SJCRH30 (cell line): ENCODE data around the gene ST6GAL1. TPM values are rescaled to one million over a fixed set of nuclear protein-coding genes. Genes with fewer than 3 reads are reported as not detected.
"Not testable (repeated sequence)": the region's sequence is repeated elsewhere in the genome, so short reads cannot be mapped to it uniquely, and the experiment has no call there.

Experiments used
- DNase-seq, 2 experiments: peaks; one replicate each; pipeline ENCODE4 v3.0.0-alpha.2; 2015 to 2020
- H3K27ac ChIP-seq: fragments of 250-450 bp; sonication (Bioruptor Pico); 2 replicates; pipeline ENCODE4 v1.5.1; 2020; ENCODE audit warnings: mild to moderate bottlenecking, moderate library complexity
- H3K27me3 ChIP-seq: fragments of 250-450 bp; sonication (Bioruptor Pico); 2 replicates; pipeline ENCODE4 v1.5.1; 2020; ENCODE audit warnings: mild to moderate bottlenecking, moderate library complexity
- H3K36me3 ChIP-seq: fragments of 250-450 bp; sonication (Bioruptor Pico); 2 replicates; pipeline ENCODE4 v1.5.1; 2020; ENCODE audit warnings: mild to moderate bottlenecking, moderate library complexity
- H3K4me1 ChIP-seq: fragments of 250-450 bp; sonication (Bioruptor Pico); 2 replicates; pipeline ENCODE4 v1.5.1; 2020; ENCODE audit warnings: mild to moderate bottlenecking, moderate library complexity
- H3K4me3 ChIP-seq: fragments of 250-450 bp; sonication (Bioruptor Pico); 2 replicates; pipeline ENCODE4 v1.5.1; 2020; ENCODE audit warnings: mild to moderate bottlenecking, moderate library complexity
- H3K9me3 ChIP-seq: fragments of 250-450 bp; sonication (Bioruptor Pico); replicated peaks from 2 replicates; pipeline ENCODE4 v1.5.1; 2020; ENCODE audit warnings: mild to moderate bottlenecking, moderate library complexity
- total RNA-seq: library from RNA; depleted of rRNA; stranded (reverse); fragments of >200 nt; shearing (Covaris generic); gene quantifications from 2 replicates; pipeline ENCODE4 v1.2.3, GENCODE V29; 2014

Gene ST6GAL1
- total RNA-seq, 1 experiment from 2014 or later: 2.3 TPM

DNA sequence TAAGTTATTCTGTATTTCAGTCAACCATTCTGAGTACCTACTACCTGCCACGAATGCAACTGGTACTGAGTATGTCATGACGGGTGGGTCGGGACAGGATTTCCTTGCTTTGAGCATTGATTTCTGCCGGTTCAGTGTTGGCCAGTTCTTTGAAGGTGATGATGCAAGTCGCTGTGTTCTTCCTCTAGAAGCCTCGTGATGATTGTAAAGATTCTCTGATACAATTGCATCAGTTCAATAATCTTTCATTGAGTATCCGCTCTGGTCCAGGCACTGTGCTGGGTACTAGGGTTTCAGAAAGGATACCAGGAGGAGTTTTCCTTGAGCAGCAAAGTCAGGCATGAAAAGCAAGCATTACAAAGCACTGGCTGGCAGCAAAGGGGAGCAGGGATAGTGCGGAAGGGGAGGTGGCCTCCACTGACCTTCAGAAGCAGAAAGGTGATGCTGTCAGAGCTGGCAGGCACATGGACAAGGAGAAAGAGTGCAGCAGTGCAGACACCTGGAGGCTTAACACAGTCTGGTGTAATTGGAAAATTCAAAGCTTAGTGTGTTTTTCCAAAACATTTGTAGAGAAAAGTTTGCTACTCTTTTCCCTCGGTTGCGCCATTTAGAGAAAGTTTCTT, 108.9 kb downstream of the ST6GAL1 start:
- Histone ChIP-seq H3K9me3 (no peaks in the 10 kb centered on the region), H3K27me3 (no peaks in the 10 kb centered on the region)
- DNase-seq: no peak

DNA sequence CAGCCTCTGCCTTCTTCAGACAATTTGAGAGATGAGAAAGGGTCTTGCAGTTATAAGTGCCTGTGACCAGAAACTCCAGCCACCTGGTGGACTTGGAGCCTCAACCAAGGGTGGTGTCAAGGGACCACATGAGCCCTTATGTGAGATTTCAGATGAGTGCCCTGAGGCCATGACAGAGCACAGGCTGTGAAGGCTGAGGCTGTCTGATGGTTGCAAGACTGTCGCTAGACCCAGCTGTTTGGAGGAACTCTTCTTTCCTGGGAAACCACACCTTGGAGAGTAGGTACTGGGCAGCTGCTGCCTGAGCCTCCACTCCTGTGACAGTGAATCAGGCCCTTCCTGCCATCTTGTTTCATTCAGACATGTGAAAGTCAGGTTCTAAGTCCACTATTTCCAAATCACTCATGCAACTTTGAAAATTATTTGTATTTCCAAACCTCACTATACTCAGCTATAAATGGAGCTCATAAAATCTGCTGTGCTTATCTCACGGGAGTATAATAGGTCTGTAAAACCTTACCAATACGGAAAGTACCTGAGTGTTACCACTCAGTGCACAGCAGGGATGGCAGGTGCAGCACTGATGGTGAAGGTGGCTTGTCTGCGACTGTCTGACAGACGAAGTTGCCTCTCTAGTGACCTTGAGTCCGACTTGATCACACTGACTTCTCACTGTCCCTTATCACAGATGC, 109.5 kb downstream of the ST6GAL1 start:
- Histone ChIP-seq H3K4me3 (no peak overlapping the region), H3K27me3 (no peaks in the 10 kb centered on the region), H3K4me1 (no peaks in the 10 kb centered on the region), H3K36me3 (no peaks in the 10 kb centered on the region), H3K9me3 (no peaks in the 10 kb centered on the region), H3K27ac (no peak overlapping the region)
- no peak for DNase-seq

More for the DNA sequence above, 108.9 kb downstream of the ST6GAL1 start:
- no peak overlapping the region for H3K4me3 ChIP-seq
- no peak overlapping the region for H3K27ac ChIP-seq
- H3K36me3 ChIP-seq: no peaks in the 10 kb centered on the region
- no peaks in the 10 kb centered on the region for H3K4me1 ChIP-seq

DNA sequence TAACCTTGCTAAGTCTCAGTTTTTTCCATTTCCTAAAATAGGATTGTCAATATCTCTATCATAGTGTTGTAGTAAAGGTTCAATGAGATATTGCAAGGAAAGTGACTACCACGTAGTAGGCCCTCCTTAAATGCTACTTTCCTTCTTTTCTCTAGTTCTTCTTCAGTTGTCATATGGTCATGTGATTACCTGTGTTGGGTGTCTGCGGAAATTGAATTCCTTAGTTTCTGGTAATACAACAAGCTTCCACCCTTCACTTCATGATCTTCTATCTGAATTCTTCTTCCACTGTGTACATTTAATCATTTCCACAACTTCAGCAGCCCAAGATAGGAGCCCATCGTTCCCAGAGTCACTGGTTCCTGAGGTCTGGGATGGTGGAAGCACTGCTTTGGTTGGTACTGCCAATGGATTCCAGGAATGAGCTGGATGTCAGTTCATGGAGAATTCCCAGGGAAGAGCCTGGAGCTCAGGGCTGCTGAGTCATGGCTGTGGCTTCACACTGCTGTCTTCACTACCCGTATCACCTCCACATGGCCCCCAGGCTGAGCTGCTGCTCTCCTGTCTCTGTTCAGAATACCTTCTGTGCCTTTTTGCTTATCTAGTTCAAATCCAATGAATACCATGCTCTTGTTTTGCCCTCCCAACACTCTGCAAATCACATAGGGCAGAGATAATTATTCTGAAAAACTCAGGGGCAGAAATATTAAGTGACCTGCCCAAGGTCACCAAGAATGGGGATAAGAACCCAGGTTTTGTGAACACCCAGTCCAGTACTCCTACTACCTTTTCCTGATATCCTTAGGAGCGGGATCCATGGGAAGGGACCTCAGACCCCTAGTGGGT, 110.4 kb downstream of the ST6GAL1 start:
- Histone ChIP-seq H3K36me3 (no peaks in the 10 kb centered on the region), H3K27me3 (no peaks in the 10 kb centered on the region), H3K27ac (no peak overlapping the region), H3K4me1 (no peaks in the 10 kb centered on the region), H3K4me3 (no peak overlapping the region), H3K9me3 (no peaks in the 10 kb centered on the region)
- no peak for DNase-seq

GRCh38 chr3:187041362-187042307, 111.3 kb downstream of the ST6GAL1 start:
- H3K27ac ChIP-seq: no peak overlapping the region
- no peaks in the 10 kb centered on the region for H3K4me1 ChIP-seq
- H3K27me3 ChIP-seq: no peaks in the 10 kb centered on the region
- DNase-seq: no peak
- no peak overlapping the region for H3K4me3 ChIP-seq
- no peaks in the 10 kb centered on the region for H3K9me3 ChIP-seq
- no peaks in the 10 kb centered on the region for H3K36me3 ChIP-seq

DNA sequence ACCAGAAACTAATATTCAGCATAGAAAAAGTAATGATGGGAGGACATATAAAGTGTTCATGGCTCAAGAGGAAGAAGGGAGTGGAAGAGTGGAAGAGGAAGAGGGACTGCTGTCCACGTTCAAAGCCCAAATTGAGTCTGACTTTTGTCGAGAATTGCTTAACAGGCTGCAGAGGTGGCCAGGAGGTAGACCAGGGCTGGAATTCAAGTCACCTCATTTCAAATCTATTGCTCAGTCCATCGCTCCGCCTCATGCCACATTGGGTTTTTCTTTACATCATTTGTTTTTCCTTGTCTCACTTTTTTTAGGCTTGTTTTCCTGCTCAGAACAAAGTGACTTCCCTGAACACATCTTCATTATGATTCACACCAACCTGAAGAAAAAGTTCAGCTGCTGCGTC, 112.0 kb downstream of the ST6GAL1 start:
- Histone ChIP-seq H3K27me3 (no peaks in the 10 kb centered on the region), H3K36me3 (no peaks in the 10 kb centered on the region), H3K4me3 (no peak overlapping the region), H3K27ac (no peak overlapping the region), H3K4me1 (no peaks in the 10 kb centered on the region), H3K9me3 (no peaks in the 10 kb centered on the region)
- DNase-seq: no peak

DNA sequence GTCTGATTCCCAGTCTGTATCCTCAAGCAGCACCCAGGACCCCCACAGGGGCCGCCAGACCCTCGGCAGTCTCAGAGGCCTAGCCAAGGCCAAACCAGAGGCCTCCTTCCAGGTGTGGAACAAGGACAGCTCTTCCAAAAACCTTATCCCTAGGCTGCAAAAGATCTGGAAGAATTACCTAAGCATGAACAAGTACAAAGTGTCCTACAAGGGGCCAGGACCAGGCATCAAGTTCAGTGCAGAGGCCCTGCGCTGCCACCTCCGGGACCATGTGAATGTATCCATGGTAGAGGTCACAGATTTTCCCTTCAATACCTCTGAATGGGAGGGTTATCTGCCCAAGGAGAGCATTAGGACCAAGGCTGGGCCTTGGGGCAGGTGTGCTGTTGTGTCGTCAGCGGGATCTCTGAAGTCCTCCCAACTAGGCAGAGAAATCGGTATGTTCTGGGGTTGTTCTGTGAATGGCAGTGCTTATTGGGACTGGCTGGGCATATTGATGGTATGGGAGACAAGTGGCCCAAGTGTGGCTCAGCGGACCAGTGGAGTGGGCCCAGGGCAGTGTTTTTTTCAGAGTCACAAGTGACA, 112.6 kb downstream of the ST6GAL1 start:
- H3K4me1 ChIP-seq: no peaks in the 10 kb centered on the region
- H3K36me3 ChIP-seq: no peaks in the 10 kb centered on the region
- H3K27ac ChIP-seq: no peak overlapping the region
- no peak overlapping the region for H3K4me3 ChIP-seq
- H3K27me3 ChIP-seq: no peaks in the 10 kb centered on the region
- no peak for DNase-seq
- no peaks in the 10 kb centered on the region for H3K9me3 ChIP-seq

DNA sequence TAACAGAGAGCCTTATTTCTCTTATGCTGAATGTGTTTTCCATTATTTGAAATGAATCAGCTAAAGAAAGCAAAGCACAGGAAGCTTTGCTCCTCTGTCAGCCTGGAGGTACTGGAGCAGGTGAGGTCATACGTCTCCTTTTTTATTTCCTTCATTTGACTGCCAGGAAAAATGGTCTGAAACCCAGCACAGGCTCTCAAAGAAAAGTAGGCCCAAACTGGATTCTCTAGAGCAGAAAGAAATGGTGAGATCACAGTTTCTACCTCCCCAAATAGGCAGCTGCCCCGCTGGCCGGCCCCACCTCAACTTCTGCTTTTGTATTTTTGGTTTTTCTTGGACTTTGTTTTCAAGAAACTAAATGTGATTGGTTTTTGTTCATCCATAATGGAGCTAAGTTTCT, 113.9 kb downstream of the ST6GAL1 start:
- no peak for DNase-seq
- H3K4me1 ChIP-seq: no peaks in the 10 kb centered on the region
- H3K9me3 ChIP-seq: no peaks in the 10 kb centered on the region
- H3K4me3 ChIP-seq: no peak overlapping the region
- H3K36me3 ChIP-seq: no peaks in the 10 kb centered on the region
- H3K27ac ChIP-seq: no peak overlapping the region
- no peaks in the 10 kb centered on the region for H3K27me3 ChIP-seq

DNA sequence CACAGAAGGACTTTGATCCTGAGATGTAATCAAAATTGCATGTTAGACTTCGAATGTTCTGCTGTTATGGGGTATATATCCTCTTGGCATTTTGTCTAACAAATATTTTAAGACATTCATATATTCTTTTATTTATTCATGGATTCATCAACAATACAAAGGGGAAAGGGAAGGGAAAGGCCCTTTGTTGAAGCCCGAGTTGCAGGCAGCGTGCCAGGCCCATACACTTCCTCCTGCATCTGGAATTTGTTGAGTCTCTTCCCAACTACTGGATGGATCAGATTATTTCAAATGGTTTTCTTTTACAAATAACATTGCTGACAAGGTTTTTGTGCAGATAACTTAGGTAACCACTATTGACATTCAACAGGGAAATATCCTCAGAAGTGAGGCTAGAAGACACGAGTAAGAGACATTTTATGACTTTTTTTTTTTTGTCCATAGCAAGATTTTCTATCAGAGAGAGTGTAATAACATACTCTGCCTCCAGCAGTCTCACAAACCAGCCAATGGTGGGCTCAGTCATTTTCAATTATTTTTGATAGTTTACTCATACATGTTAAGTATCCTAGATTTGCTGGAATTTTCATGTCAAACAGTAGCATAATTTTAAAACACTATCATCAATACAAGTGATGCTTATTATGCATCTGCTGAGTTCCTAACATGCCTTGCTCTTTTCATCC, 114.7 kb downstream of the ST6GAL1 start:
- no peak overlapping the region for H3K27ac ChIP-seq
- H3K36me3 ChIP-seq: no peaks in the 10 kb centered on the region
- no peaks in the 10 kb centered on the region for H3K27me3 ChIP-seq
- DNase-seq: no peak
- no peaks in the 10 kb centered on the region for H3K9me3 ChIP-seq
- no peak overlapping the region for H3K4me3 ChIP-seq
- no peaks in the 10 kb centered on the region for H3K4me1 ChIP-seq

DNA sequence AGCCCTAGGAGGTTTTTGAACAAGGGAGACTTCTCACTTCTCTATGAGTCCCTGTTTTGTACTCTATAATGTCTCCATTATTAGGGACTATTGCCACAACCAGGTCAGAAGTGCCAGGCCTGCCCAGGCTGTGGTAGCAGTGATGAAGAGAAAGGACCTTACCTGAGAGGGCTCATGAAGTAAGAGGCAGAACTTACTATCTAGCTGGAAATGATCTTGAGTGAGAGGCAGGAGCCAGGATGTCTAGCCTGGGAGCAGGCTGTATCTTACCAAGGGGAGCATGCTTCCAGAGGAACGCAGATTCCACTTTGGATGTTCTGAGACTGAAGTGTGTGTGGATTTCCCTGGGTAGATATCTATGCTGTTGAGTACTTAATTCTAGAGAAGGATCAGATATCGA, 115.7 kb downstream of the ST6GAL1 start:
- DNase-seq: no peak
- Histone ChIP-seq H3K4me1 (no peaks in the 10 kb centered on the region), H3K27ac (no peak overlapping the region), H3K27me3 (no peaks in the 10 kb centered on the region), H3K4me3 (no peak overlapping the region), H3K9me3 (no peaks in the 10 kb centered on the region), H3K36me3 (no peaks in the 10 kb centered on the region)

GRCh38 chr3:187049462-187050101, 119.3 kb downstream of the ST6GAL1 start:
- no peaks in the 10 kb centered on the region for H3K36me3 ChIP-seq
- DNase-seq: no peak
- H3K27ac ChIP-seq: no peak overlapping the region
- no peaks in the 10 kb centered on the region for H3K4me1 ChIP-seq
- H3K4me3 ChIP-seq: no peak overlapping the region
- no peaks in the 10 kb centered on the region for H3K9me3 ChIP-seq
- H3K27me3 ChIP-seq: no peaks in the 10 kb centered on the region

DNA sequence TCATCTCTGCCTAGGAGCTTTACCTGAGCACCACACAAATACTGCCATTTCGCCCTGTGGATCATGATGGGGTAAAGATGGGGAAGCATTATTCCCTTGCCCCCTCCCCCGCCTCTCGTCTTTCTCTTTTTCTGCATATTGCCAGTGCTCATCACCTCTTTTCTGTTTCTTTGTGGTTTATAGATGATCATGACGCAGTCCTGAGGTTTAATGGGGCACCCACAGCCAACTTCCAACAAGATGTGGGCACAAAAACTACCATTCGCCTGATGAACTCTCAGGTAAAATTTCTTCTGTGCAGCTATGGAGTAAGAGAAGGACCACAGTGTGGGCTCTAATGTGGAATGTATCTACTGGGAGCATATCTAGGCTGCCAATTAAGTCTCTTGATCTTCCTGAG, 120.7 kb downstream of the ST6GAL1 start:
- Histone ChIP-seq H3K36me3 (no peaks in the 10 kb centered on the region), H3K27me3 (no peaks in the 10 kb centered on the region), H3K4me1 (no peaks in the 10 kb centered on the region), H3K27ac (no peak overlapping the region), H3K9me3 (no peaks in the 10 kb centered on the region), H3K4me3 (no peak overlapping the region)
- no peak for DNase-seq

- DNase-seq: no peak
- Histone ChIP-seq H3K27ac (no peak overlapping the region), H3K4me1 (no peaks in the 10 kb centered on the region), H3K27me3 (no peaks in the 10 kb centered on the region), H3K9me3 (no peaks in the 10 kb centered on the region), H3K36me3 (no peaks in the 10 kb centered on the region), H3K4me3 (no peak overlapping the region)
Measured at GRCh38 chr3:187051724-187052366, 121.5 kb downstream of the ST6GAL1 start.

DNA sequence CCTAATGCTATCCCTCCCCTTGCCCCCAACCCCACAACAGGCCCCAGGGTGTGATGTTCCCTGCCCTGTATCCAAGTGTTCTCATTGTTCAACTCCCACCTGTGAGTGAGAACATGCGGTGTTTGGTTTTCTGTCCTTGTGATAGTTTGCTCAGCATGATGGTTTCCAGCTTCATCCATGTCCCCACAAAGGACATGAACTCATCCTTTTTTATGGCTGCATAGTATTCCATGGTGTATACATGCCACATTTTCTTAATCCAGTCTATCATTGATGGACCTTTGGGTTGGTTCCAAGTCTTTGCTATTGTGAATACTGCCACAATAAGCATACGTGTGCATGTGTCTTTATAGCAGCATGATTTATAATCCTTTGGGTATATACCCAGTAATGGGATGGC, 122.1 kb downstream of the ST6GAL1 start:
- DNase-seq, H3K36me3 ChIP-seq, H3K4me1 ChIP-seq, H3K27me3 ChIP-seq, H3K27ac ChIP-seq, H3K9me3 ChIP-seq, H3K4me3 ChIP-seq: not testable (repeated sequence)
